CD14-positive monocyte (primary cell): ENCODE results near the gene ARHGEF25. TPM values are rescaled to one million over a fixed set of nuclear protein-coding genes. Genes with fewer than 3 reads are reported as not detected.
"Not testable (repeated sequence)": the region's sequence is repeated elsewhere in the genome, so short reads cannot be mapped to it uniquely, and the experiment has no call there.

ENCODE experiments used
- DNase-seq, 3 donors: peaks; one replicate each; pipeline ENCODE4 v3.0.0-alpha.2; 2011 to 2022
- H2AFZ ChIP-seq: 2 replicates; pipeline ENCODE4 v1.6.0; 2012; ENCODE audit warnings: mild to moderate bottlenecking, low read depth, low read length, inconsistent platforms; ENCODE audit not compliant: insufficient read depth, poor library complexity, severe bottlenecking
- H3K27ac ChIP-seq, 2 donors: 1 replicate in 1 of 2; 2 replicates in 1 of 2; pipeline ENCODE4 v1.5.1; 2012 to 2013; ENCODE audit warnings: low read length in 2 of 2, control low read depth in 1 of 2, inconsistent platforms in 1 of 2, low read depth in 1 of 2, mild to moderate bottlenecking in 1 of 2
- H3K27me3 ChIP-seq, 2 donors: one replicate each; pipeline versions ENCODE4 v1.6.0 to v1.6.1; 2011 to 2013; ENCODE audit warnings: low read length in 2 of 2; ENCODE audit not compliant: control insufficient read depth in 2 of 2, insufficient read depth in 2 of 2
- H3K36me3 ChIP-seq, 2 donors: replicated peaks in 1 of 2; 1 replicate in 1 of 2; 2 replicates in 1 of 2; pipeline versions ENCODE4 v1.5.1 to v1.6.1; 2012 to 2013; ENCODE audit warnings: low read length in 2 of 2, control low read depth in 1 of 2, inconsistent platforms in 1 of 2, mild to moderate bottlenecking in 1 of 2; ENCODE audit not compliant: insufficient read depth in 2 of 2, control insufficient read depth in 1 of 2
- H3K4me1 ChIP-seq, 2 donors: 1 replicate in 1 of 2; 2 replicates in 1 of 2; pipeline versions ENCODE4 v1.5.1 to v1.6.1; 2012 to 2013; ENCODE audit warnings: low read length in 2 of 2, control low read depth in 1 of 2, inconsistent platforms in 1 of 2, mild to moderate bottlenecking in 1 of 2, moderate library complexity in 1 of 2; ENCODE audit not compliant: insufficient read depth in 2 of 2, control insufficient read depth in 1 of 2
- H3K4me2 ChIP-seq: replicated peaks from 2 replicates; pipeline ENCODE3; 2012; ENCODE audit warnings: low read length, moderate library complexity, mild to moderate bottlenecking; ENCODE audit not compliant: poor library complexity, severe bottlenecking; ENCODE audit errors: extremely low read depth
- H3K4me3 ChIP-seq, 3 experiments: fragments of 200-600 bp in 1 of 3; sonication (generic) in 1 of 3; replicated peaks in 1 of 3; 1 replicate in 2 of 3; 2 replicates in 1 of 3; pipeline ENCODE4 v1.5.1; 2011 to 2013; ENCODE audit warnings: low read length in 3 of 3, mild to moderate bottlenecking in 3 of 3, control low read depth in 2 of 3, low read depth in 2 of 3, inconsistent platforms in 1 of 3, moderate library complexity in 1 of 3
- H3K79me2 ChIP-seq: 2 replicates; pipeline ENCODE4 v1.6.0; 2012; ENCODE audit warnings: mild to moderate bottlenecking, control low read depth, inconsistent platforms, low read length, moderate library complexity; ENCODE audit not compliant: insufficient read depth
- H3K9ac ChIP-seq: 2 replicates; pipeline ENCODE4 v1.6.0; 2017; ENCODE audit warnings: low read length, mild to moderate bottlenecking; ENCODE audit not compliant: insufficient read depth, poor library complexity, severe bottlenecking
- H3K9me3 ChIP-seq, 2 donors: replicated peaks in 1 of 2; 1 replicate in 1 of 2; 2 replicates in 1 of 2; pipeline versions ENCODE4 v1.5.1 to v1.6.1; 2012 to 2013; ENCODE audit warnings: low read length in 2 of 2, control low read depth in 1 of 2; ENCODE audit not compliant: control insufficient read depth in 1 of 2, insufficient read depth in 1 of 2
- H4K20me1 ChIP-seq: 2 replicates; pipeline ENCODE4 v1.6.0; 2012; ENCODE audit warnings: mild to moderate bottlenecking, low read length, control low read depth, moderate library complexity; ENCODE audit not compliant: insufficient read depth
- H3K27ac Mint-ChIP-seq, 7 donors: one replicate each; pipeline ENCODE4 v1.8.0; 2020; ENCODE audit warnings: mild to moderate bottlenecking in 7 of 7, mixed read lengths in 7 of 7, moderate library complexity in 6 of 7, inconsistent platforms in 2 of 7
- H3K27me3 Mint-ChIP-seq, 3 donors: one replicate each; pipeline ENCODE4 v1.8.0; 2021 to 2022; ENCODE audit warnings: low read depth in 3 of 3, mild to moderate bottlenecking in 3 of 3, mixed read lengths in 3 of 3, moderate library complexity in 3 of 3, inconsistent platforms in 1 of 3
- H3K36me3 Mint-ChIP-seq, 2 donors: one replicate each; pipeline ENCODE4 v1.8.0; 2020; ENCODE audit warnings: mixed read lengths in 2 of 2, inconsistent platforms in 1 of 2, mild to moderate bottlenecking in 1 of 2
- H3K4me1 Mint-ChIP-seq: one replicate; pipeline ENCODE4 v1.8.0; 2020; ENCODE audit warnings: mild to moderate bottlenecking, mixed read lengths
- H3K4me3 Mint-ChIP-seq, 2 donors: one replicate each; pipeline ENCODE4 v1.8.0; 2020; ENCODE audit warnings: mild to moderate bottlenecking in 2 of 2, mixed read lengths in 2 of 2, moderate library complexity in 1 of 2
- H3K9me3 Mint-ChIP-seq, 7 donors: one replicate each; pipeline ENCODE4 v1.8.0; 2020 to 2022; ENCODE audit warnings: mixed read lengths in 7 of 7, mild to moderate bottlenecking in 6 of 7, moderate library complexity in 6 of 7, inconsistent platforms in 2 of 7
- CTCF ChIP-seq: fragments of 200-600 bp; IDR thresholded peaks from one replicate; pipeline ENCODE4 v1.8.0; 2022; ENCODE audit warnings: antibody characterized with exemption, mild to moderate bottlenecking
- WGBS: methylation state at CpG from one replicate; pipeline ENCODE4 v1.1.5; 2013; ENCODE audit warnings: missing lambda C conversion rate; ENCODE audit not compliant: insufficient coverage; 5-methylcytosine and 5-hydroxymethylcytosine counted together
- intact Hi-C, 2 donors: fragments of 100-400 bp; cut with micrococcal nuclease; formaldehyde crosslinking; loops; one replicate each; pipeline versions ENCODE4 v1.15.0 to v1.15.1; 2023
- polyA plus RNA-seq, 3 donors: library from polyadenylated mRNA; depleted of rRNA in 1 of 3; unstranded in 2 of 3; stranded (reverse) in 1 of 3; fragments of 300-500 nt in 2 of 3; fragments of >200 nt in 1 of 3; fragmentation: Illumina TruSeq in 2 of 3; gene quantifications; 1 replicate in 2 of 3; 2 replicates in 1 of 3; pipeline ENCODE4 v1.2.3, GENCODE V29; 2012 to 2021

The ARHGEF25 gene
- polyA plus RNA-seq, 3 donors: not detected

DNA sequence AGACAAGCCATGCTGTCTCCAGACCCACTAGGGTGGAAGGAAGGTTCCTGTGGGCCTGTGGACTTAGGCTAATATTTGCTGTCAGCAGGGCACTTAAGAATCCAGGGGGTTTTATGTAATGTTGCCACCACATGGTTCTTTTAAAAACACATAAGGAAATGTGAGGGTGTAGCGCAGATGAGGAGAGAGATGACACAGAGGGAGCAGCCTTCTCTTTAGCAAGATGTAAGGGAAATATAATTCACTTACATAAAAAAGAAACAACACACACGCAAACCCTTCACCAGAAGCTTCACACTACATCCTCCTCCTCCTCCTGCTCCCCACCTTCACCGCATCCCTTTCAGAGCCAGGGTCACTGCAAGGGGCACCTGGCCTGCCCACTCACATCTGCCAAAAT is 25.1 kb upstream of the ARHGEF25 start:
- Histone ChIP-seq H4K20me1 (no peaks in the 10 kb centered on the region), H3K79me2 (no peaks in the 10 kb centered on the region), H3K36me3 (no peaks in the 10 kb centered on the region), H3K9me3 (no peaks in the 10 kb centered on the region), H3K4me3 (no peak overlapping the region), H2AFZ (no peak overlapping the region), H3K27me3 (peaks cover 5 to 20% of the 10 kb centered on the region in 2 donors), H3K9ac (no peak overlapping the region), H3K27ac (no peak overlapping the region), H3K4me1 (peaks cover 23 to 26% of the 10 kb centered on the region in 2 donors), H3K4me2 (no peak overlapping the region)
- Mint-ChIP-seq H3K27me3 (peaks cover 2 to 18% (median 7%) of the 10 kb centered on the region in 3 donors), H3K4me3 (no peak overlapping the region), H3K27ac (no peak overlapping the region), H3K4me1 (peaks cover 29% of the 10 kb centered on the region), H3K36me3 (peaks cover 0 to 3% of the 10 kb centered on the region in 2 donors), H3K9me3 (no peaks in the 10 kb centered on the region)
- WGBS: 100% methylated on average over 2 of the region's 3 CpGs
- TF ChIP-seq CTCF: no peak
- intact Hi-C loops: loop anchor here in 1 of 2 donors (10.0 kb wide), 1 partner anchor 109 kb away; the partner anchor contains the start of gene OS9
- no peak for DNase-seq

GRCh38 chr12:57586832-57587429 is 24.3 kb upstream of the ARHGEF25 start:
- H3K4me3 Mint-ChIP-seq: no peak overlapping the region
- H3K27me3 Mint-ChIP-seq: peaks cover 2 to 20% (median 7%) of the 10 kb centered on the region in 3 donors
- Histone ChIP-seq H3K4me3 (no peak overlapping the region), H3K36me3 (no peaks in the 10 kb centered on the region), H4K20me1 (no peaks in the 10 kb centered on the region), H3K27me3 (peaks cover 5 to 18% of the 10 kb centered on the region in 2 donors), H2AFZ (no peak overlapping the region), H3K79me2 (peaks cover 4% of the 10 kb centered on the region), H3K4me1 (peaks cover 29 to 34% of the 10 kb centered on the region in 2 donors), H3K4me2 (no peak overlapping the region), H3K9me3 (no peaks in the 10 kb centered on the region), H3K9ac (no peak overlapping the region), H3K27ac (no peak overlapping the region)
- WGBS: 96% methylated on average over 3 of the region's 3 CpGs
- DNase-seq: no peak
- intact Hi-C loops: loop anchor here in 1 of 2 donors (10.0 kb wide), 1 partner anchor 108 kb away; the partner anchor contains the start of gene OS9
- H3K27ac Mint-ChIP-seq: no peak overlapping the region
- H3K9me3 Mint-ChIP-seq: no peaks in the 10 kb centered on the region
- H3K4me1 Mint-ChIP-seq: peaks cover 34% of the 10 kb centered on the region
- H3K36me3 Mint-ChIP-seq: peaks cover 0 to 3% of the 10 kb centered on the region in 2 donors
- TF ChIP-seq CTCF: no peak

DNA sequence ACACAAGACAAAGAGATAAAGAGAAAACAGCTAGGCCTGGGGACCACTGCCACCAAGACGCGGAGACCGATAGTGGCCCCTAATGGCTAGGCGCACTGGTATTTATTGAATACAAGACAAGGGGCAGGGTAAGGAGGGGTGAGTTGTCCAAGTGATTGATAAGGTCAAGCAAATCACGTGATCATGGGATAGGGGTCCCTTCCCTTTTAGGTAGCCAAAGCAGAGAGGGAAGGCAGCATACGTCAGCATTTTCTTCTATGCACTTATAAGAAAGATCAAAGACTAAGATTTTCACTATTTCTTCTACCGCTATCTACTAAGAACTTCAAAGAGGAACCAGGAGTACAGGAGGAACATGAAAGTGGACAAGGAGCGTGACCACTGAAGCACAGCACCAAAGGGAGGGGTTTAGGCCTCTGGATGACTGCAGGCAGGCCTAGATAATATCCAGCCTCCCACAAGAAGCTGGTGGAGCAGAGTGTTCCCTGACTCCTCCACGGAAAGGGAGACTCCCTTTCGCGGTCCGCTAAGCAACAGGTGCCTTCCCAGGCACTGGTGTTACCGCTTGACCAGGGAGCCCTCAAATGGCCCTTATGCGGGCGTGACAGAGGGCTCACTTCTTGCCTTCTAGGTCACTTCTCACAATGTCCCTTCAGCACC is 22.2 kb upstream of the ARHGEF25 start:
- H3K4me3 Mint-ChIP-seq, H4K20me1 ChIP-seq, H3K4me2 ChIP-seq, H3K36me3 ChIP-seq, DNase-seq, H2AFZ ChIP-seq, H3K79me2 ChIP-seq, H3K4me3 ChIP-seq, H3K36me3 Mint-ChIP-seq, H3K9ac ChIP-seq, H3K9me3 ChIP-seq, H3K27ac Mint-ChIP-seq, H3K27ac ChIP-seq, H3K9me3 Mint-ChIP-seq: not testable (repeated sequence)
- Histone ChIP-seq H3K4me1 (peaks cover 30 to 35% of the 10 kb centered on the region in 2 donors), H3K27me3 (peaks cover 5 to 11% of the 10 kb centered on the region in 2 donors)
- Mint-ChIP-seq H3K27me3 (peaks cover 2 to 12% (median 7%) of the 10 kb centered on the region in 3 donors), H3K4me1 (peaks cover 38% of the 10 kb centered on the region)
- intact Hi-C loops: loop anchor here in 1 of 2 donors (10.0 kb wide), 1 partner anchor 106 kb away; the partner anchor contains the start of gene OS9
- 85% methylated on average over 9 of the region's 15 CpGs for WGBS
